B cell (primary cell): ENCODE measurements around the gene AOPEP. TPM values are rescaled to one million over a fixed set of nuclear protein-coding genes. Genes with fewer than 3 reads are reported as not detected.

Experiments
- ATAC-seq: fragments of 200-7000 bp; cut with Tn5 transposase; one replicate; pipeline ENCODE4 v1.10.0; 2021; ENCODE audit warnings: low read depth, mild to moderate bottlenecking, moderate number of reproducible peaks, moderate library complexity
- CTCF ChIA-PET: fragments of 350-600 bp; sonication (Branson Sonifier 250); formaldehyde crosslinking; loops from one replicate; lab custom pipeline; 2021; ENCODE audit warnings: antibody characterized with exemption, inconsistent platforms; lab: Charles Lee
- POLR2A ChIA-PET: fragments of 350-600 bp; sonication (Branson Sonifier 250); formaldehyde crosslinking; loops from one replicate; lab custom pipeline; 2021; ENCODE audit warnings: antibody characterized with exemption; lab: Charles Lee
- DNase-seq: peaks from one replicate; pipeline ENCODE4 v3.0.0; 2013
- H2AFZ ChIP-seq: 2 replicates; pipeline ENCODE4 v1.6.1; 2012; ENCODE audit warnings: mild to moderate bottlenecking, low read depth, low read length; ENCODE audit not compliant: insufficient read depth, poor library complexity, severe bottlenecking
- H3K27ac ChIP-seq, 2 donors: 1 replicate in 1 of 2; 2 replicates in 1 of 2; pipeline ENCODE4 v1.5.1; 2012 to 2013; ENCODE audit warnings: low read length in 2 of 2, mild to moderate bottlenecking in 2 of 2, moderate library complexity in 1 of 2
- H3K27me3 ChIP-seq, 4 experiments: fragments of 200-600 bp in 1 of 4; sonication (generic) in 1 of 4; replicated peaks in 1 of 4; 1 replicate in 2 of 4; 2 replicates in 2 of 4; pipeline versions ENCODE4 v1.6.1 to v1.7.0; 2013 to 2016; ENCODE audit warnings: low read length in 3 of 4, mild to moderate bottlenecking in 2 of 4, mixed read lengths in 1 of 4, moderate library complexity in 1 of 4; ENCODE audit not compliant: insufficient read depth in 4 of 4, control insufficient read depth in 3 of 4; ENCODE audit errors: control extremely low read depth in 1 of 4
- H3K36me3 ChIP-seq, 2 experiments: replicated peaks in 1 of 2; 1 replicate in 1 of 2; 2 replicates in 1 of 2; pipeline versions ENCODE4 v1.6.1 to v1.7.1; 2013; ENCODE audit warnings: low read length in 1 of 2; ENCODE audit not compliant: insufficient read depth in 2 of 2, control insufficient read depth in 1 of 2; ENCODE audit errors: control extremely low read depth in 1 of 2, extremely low read depth in 1 of 2
- H3K4me1 ChIP-seq, 2 donors: fragments of 200-600 bp in 1 of 2; sonication (generic) in 1 of 2; 1 replicate in 1 of 2; 2 replicates in 1 of 2; pipeline versions ENCODE4 v1.5.1 to v1.6.1; 2013 to 2017; ENCODE audit warnings: low read length in 2 of 2; ENCODE audit not compliant: control insufficient read depth in 2 of 2, insufficient read depth in 2 of 2
- H3K4me2 ChIP-seq: replicated peaks from 2 replicates; pipeline ENCODE3; 2012; ENCODE audit warnings: mild to moderate bottlenecking, low read depth, low read length; ENCODE audit not compliant: poor library complexity, severe bottlenecking
- H3K4me3 ChIP-seq, 5 experiments: fragments of 200-600 bp in 1 of 5; sonication (generic) in 1 of 5; 1 replicate in 3 of 5; 2 replicates in 2 of 5; pipeline versions ENCODE4 v1.5.1 to v1.7.0; 2011 to 2016; ENCODE audit warnings: low read length in 4 of 5, mild to moderate bottlenecking in 4 of 5, low read depth in 2 of 5, control low read depth in 1 of 5, moderate library complexity in 1 of 5; ENCODE audit not compliant: insufficient read depth in 1 of 5; ENCODE audit errors: control extremely low read depth in 1 of 5, extremely low read depth in 1 of 5
- H3K79me2 ChIP-seq: fragments of 200-600 bp; sonication (generic); one replicate; pipeline ENCODE4 v1.6.0; 2016; ENCODE audit warnings: low read length; ENCODE audit not compliant: control insufficient read depth, insufficient read depth
- H3K9ac ChIP-seq: fragments of 200-600 bp; sonication (generic); 2 replicates; pipeline ENCODE4 v1.6.1; 2017; ENCODE audit warnings: mild to moderate bottlenecking, low read length, moderate library complexity
- H3K9me3 ChIP-seq, 3 donors: one replicate each; pipeline versions ENCODE4 v1.6.1 to v1.7.1; 2013; ENCODE audit warnings: low read length in 2 of 3; ENCODE audit not compliant: control insufficient read depth in 2 of 3, insufficient read depth in 1 of 3; ENCODE audit errors: control extremely low read depth in 1 of 3
- H4K20me1 ChIP-seq: 2 replicates; pipeline ENCODE4 v1.6.0; 2012; ENCODE audit warnings: mild to moderate bottlenecking, low read length; ENCODE audit not compliant: insufficient read depth, control insufficient read depth, poor library complexity, severe bottlenecking
- H3K27ac Mint-ChIP-seq: one replicate; pipeline ENCODE4 v1.8.0; 2021; ENCODE audit warnings: mixed read lengths
- H3K27me3 Mint-ChIP-seq: one replicate; pipeline ENCODE4 v1.8.0; 2021; ENCODE audit warnings: mixed read lengths
- H3K4me1 Mint-ChIP-seq: one replicate; pipeline ENCODE4 v1.8.0; 2021; ENCODE audit warnings: mixed read lengths
- H3K4me3 Mint-ChIP-seq: one replicate; pipeline ENCODE4 v1.8.0; 2021; ENCODE audit warnings: mixed read lengths
- H3K9me3 Mint-ChIP-seq: one replicate; pipeline ENCODE4 v1.8.0; 2022; ENCODE audit warnings: mixed read lengths; ENCODE audit not compliant: insufficient read depth
- EZH2 ChIP-seq: IDR thresholded peaks from 2 replicates; pipeline ENCODE4 v1.6.1; 2012; ENCODE audit warnings: borderline replicate concordance, low read depth, mild to moderate bottlenecking, moderate library complexity, low read length; ENCODE audit not compliant: insufficient read depth, poor library complexity, severe bottlenecking
- WGBS: methylation state at CpG from one replicate; pipeline ENCODE4 v1.1.5; 2013; ENCODE audit warnings: missing lambda C conversion rate; ENCODE audit not compliant: insufficient coverage; 5-methylcytosine and 5-hydroxymethylcytosine counted together
- intact Hi-C: fragments of 100-400 bp; cut with micrococcal nuclease; formaldehyde crosslinking; loops from one replicate; pipeline ENCODE4 v1.10.0; 2022
- polyA plus RNA-seq: library from polyadenylated mRNA; depleted of rRNA; stranded (reverse); fragments of >200 nt; gene quantifications from 2 replicates; pipeline ENCODE4 v1.2.3, GENCODE V29; 2012
- total RNA-seq, 2 donors: library from RNA; stranded (reverse); fragments of 120-200 nt in 1 of 2; gene quantifications; 1 replicate in 1 of 2; 2 replicates in 1 of 2; pipeline versions ENCODE4 v1.2.3 to v1.2.4, GENCODE V29; 2013 to 2022
- TF ChIP-seq, protein P1 (sequence below): fragments of 200-600 bp; IDR thresholded peaks from one replicate; pipeline ENCODE4 v1.8.0; 2022; ENCODE audit warnings: antibody characterized with exemption, mild to moderate bottlenecking

The AOPEP gene
- total and polyA plus RNA-seq, 2 donors (not counting 1 experiment from before 2014, with no cell fraction given) = 5.1 to 35.8 TPM

DNA sequence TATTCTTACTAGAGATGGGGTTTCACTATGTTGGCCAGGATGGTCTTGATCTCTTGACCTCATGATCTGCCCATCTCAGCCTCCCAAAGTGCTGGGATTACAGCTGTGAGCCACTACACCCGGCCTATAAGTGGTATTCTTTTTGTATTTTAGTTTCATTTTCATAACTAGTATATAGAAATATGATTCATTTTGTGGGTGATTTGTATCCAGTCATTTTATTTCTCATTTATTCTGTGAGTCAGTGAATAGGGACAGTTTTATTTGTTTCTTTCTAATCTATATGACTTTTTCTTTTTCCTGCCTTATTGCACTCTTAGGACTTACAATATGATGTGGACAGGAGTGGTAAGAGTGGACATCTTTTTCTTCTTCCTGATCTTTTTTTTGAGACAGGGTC is 112.9 kb downstream of the AOPEP start:
- H3K4me3 ChIP-seq = no peak overlapping the region
- H3K4me2 ChIP-seq = no peak overlapping the region
- POLR2A ChIA-PET = no interaction called here
- no peak for TF ChIP-seq EZH2
- TF ChIP-seq, protein P1, sequence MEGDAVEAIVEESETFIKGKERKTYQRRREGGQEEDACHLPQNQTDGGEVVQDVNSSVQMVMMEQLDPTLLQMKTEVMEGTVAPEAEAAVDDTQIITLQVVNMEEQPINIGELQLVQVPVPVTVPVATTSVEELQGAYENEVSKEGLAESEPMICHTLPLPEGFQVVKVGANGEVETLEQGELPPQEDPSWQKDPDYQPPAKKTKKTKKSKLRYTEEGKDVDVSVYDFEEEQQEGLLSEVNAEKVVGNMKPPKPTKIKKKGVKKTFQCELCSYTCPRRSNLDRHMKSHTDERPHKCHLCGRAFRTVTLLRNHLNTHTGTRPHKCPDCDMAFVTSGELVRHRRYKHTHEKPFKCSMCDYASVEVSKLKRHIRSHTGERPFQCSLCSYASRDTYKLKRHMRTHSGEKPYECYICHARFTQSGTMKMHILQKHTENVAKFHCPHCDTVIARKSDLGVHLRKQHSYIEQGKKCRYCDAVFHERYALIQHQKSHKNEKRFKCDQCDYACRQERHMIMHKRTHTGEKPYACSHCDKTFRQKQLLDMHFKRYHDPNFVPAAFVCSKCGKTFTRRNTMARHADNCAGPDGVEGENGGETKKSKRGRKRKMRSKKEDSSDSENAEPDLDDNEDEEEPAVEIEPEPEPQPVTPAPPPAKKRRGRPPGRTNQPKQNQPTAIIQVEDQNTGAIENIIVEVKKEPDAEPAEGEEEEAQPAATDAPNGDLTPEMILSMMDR = no peak
- peaks cover 4% of the 10 kb centered on the region for H3K9me3 Mint-ChIP-seq
- H3K4me1 Mint-ChIP-seq = no peaks in the 10 kb centered on the region
- no peak overlapping the region for H3K27ac ChIP-seq
- H3K9me3 ChIP-seq = peaks cover 1 to 18% (median 8%) of the 10 kb centered on the region in 3 donors
- no peaks in the 10 kb centered on the region for H3K4me1 ChIP-seq
- no peak overlapping the region for H2AFZ ChIP-seq
- DNase-seq = no peak
- H3K9ac ChIP-seq = no peak overlapping the region
- ATAC-seq = no peak
- H4K20me1 ChIP-seq = peaks cover 4% of the 10 kb centered on the region
- intact Hi-C loops = no loop called here
- CTCF ChIA-PET = no interaction called here
- no peaks in the 10 kb centered on the region for H3K27me3 Mint-ChIP-seq
- WGBS = no CpG with 5 or more reads among the region's 1 CpG
- H3K27me3 ChIP-seq = no peaks in the 10 kb centered on the region
- H3K79me2 ChIP-seq = peaks cover 2% of the 10 kb centered on the region
- H3K27ac Mint-ChIP-seq = no peak overlapping the region
- peaks cover 0 to 2% of the 10 kb centered on the region in 2 experiments for H3K36me3 ChIP-seq
- no peak overlapping the region for H3K4me3 Mint-ChIP-seq

DNA sequence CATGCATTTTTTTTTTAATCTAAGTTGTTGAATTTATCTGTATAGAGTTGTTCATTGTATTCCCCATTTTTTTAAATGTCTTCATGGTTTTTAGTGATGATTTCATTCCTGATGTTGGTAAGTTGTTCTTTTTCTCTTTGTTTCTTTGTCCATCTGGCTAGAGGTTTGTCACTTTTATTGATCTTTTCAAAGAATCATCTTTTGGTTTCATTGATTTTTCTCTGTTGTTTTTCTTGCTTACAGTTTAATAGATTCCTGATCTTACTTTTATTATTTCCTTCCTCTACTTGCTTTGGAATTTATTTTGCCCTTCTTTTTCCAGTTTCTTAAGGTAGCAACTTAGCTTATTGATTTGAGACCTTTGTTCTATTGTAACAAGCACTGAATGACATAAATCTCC is 114.2 kb downstream of the AOPEP start:
- no peak overlapping the region for H3K27ac Mint-ChIP-seq
- TF ChIP-seq EZH2 = no peak
- TF ChIP-seq, protein P1 = no peak
- POLR2A ChIA-PET = no interaction called here
- Histone ChIP-seq H3K4me2 (no peak overlapping the region), H3K9ac (no peak overlapping the region), H4K20me1 (no peaks in the 10 kb centered on the region), H2AFZ (no peak overlapping the region), H3K27me3 (no peaks in the 10 kb centered on the region), H3K4me1 (no peaks in the 10 kb centered on the region), H3K4me3 (no peak overlapping the region), H3K9me3 (peaks cover 1 to 18% (median 8%) of the 10 kb centered on the region in 3 donors), H3K36me3 (peaks cover 0 to 2% of the 10 kb centered on the region in 2 experiments), H3K79me2 (peaks cover 2% of the 10 kb centered on the region), H3K27ac (no peak overlapping the region)
- CTCF ChIA-PET = interaction anchor here (0.7 kb wide), 1 partner anchor 118 kb away, joined by 3 read pairs; no protein-coding TSS in a partner anchor
- H3K9me3 Mint-ChIP-seq = peaks cover 4% of the 10 kb centered on the region
- DNase-seq = no peak
- H3K4me1 Mint-ChIP-seq = no peaks in the 10 kb centered on the region
- intact Hi-C loops = no loop called here
- no peak overlapping the region for H3K4me3 Mint-ChIP-seq
- no peak for ATAC-seq
- H3K27me3 Mint-ChIP-seq = no peaks in the 10 kb centered on the region
